HepG2 (cell line): Measurements from ENCODE around the gene TRPM1. TPM values are rescaled to one million over a fixed set of nuclear protein-coding genes. Genes with fewer than 3 reads are reported as not detected.

Source experiments
- AHDC1 ChIP-seq: sonication (generic); formaldehyde crosslinking; IDR thresholded peaks from 2 replicates; pipeline ENCODE4 v1.5.1; 2020; ENCODE audit warnings: mild to moderate bottlenecking, missing genetic modification reagents, borderline replicate concordance
- JUNB ChIP-seq: sonication (generic); formaldehyde crosslinking; IDR thresholded peaks from 2 replicates; pipeline ENCODE4 v1.8.0; 2022; ENCODE audit warnings: missing genetic modification reagents, mild to moderate bottlenecking, borderline replicate concordance
- MED13 ChIP-seq: sonication (generic); formaldehyde crosslinking; IDR thresholded peaks from 2 replicates; pipeline ENCODE4 v1.5.0; 2020; ENCODE audit warnings: missing genetic modification reagents
- NR2F6 ChIP-seq, 2 experiments: IDR thresholded peaks; 2 replicates each; pipeline ENCODE4 v1.6.1; 2016; ENCODE audit warnings: antibody characterized with exemption in 1 of 2, mild to moderate bottlenecking in 1 of 2
- POGK ChIP-seq: sonication (generic); formaldehyde crosslinking; conservative IDR thresholded peaks from 2 replicates; pipeline ENCODE4 v1.8.0; 2022; ENCODE audit warnings: mild to moderate bottlenecking, moderate library complexity, missing genetic modification reagents
- RAD51 ChIP-seq: fragments of 450-650 bp; IDR thresholded peaks from 2 replicates; pipeline ENCODE4 v1.6.1; 2016; ENCODE audit warnings: borderline replicate concordance
- SOX5 ChIP-seq: IDR thresholded peaks from 2 replicates; pipeline ENCODE4 v1.6.1; 2016; ENCODE audit warnings: borderline replicate concordance
- THAP9 ChIP-seq: sonication (generic); formaldehyde crosslinking; IDR thresholded peaks from 2 replicates; pipeline ENCODE4; 2020; ENCODE audit warnings: missing genetic modification reagents, mild to moderate bottlenecking, borderline replicate concordance
- TSC22D2 ChIP-seq: sonication (generic); formaldehyde crosslinking; IDR thresholded peaks from 2 replicates; pipeline ENCODE4 v1.5.1; 2020; ENCODE audit warnings: missing genetic modification reagents, mild to moderate bottlenecking, borderline replicate concordance
- ZNF562 ChIP-seq: sonication (generic); formaldehyde crosslinking; IDR thresholded peaks from 2 replicates; pipeline ENCODE4 v1.8.0; 2022; ENCODE audit warnings: missing genetic modification reagents, borderline replicate concordance
- ZNF703 ChIP-seq: sonication (generic); formaldehyde crosslinking; IDR thresholded peaks from 2 replicates; pipeline ENCODE4 v1.5.1; 2020; ENCODE audit warnings: missing genetic modification reagents, mild to moderate bottlenecking, moderate library complexity, borderline replicate concordance
- ZNF776 ChIP-seq: sonication (generic); formaldehyde crosslinking; IDR thresholded peaks from 2 replicates; pipeline ENCODE4 v1.4.0; 2020; ENCODE audit warnings: mild to moderate bottlenecking, missing genetic modification reagents
- ZNF839 ChIP-seq: sonication (generic); formaldehyde crosslinking; IDR thresholded peaks from 2 replicates; pipeline ENCODE4 v1.4.0; 2020; ENCODE audit warnings: missing genetic modification reagents, mild to moderate bottlenecking, borderline replicate concordance
- polyA plus RNA-seq, 8 experiments: library from polyadenylated mRNA; depleted of rRNA in 3 of 8; stranded (reverse) in 7 of 8; unstranded in 1 of 8; fragments of >200 nt; fragmentation: Illumina TruSeq in 4 of 8; extraction: Trizol in 4 of 8; gene quantifications; 2 replicates each; pipeline versions ENCODE4 v1.2.1 to v1.2.3, GENCODE V29; 2011 to 2016; ENCODE audit warnings: low read depth in 4 of 8, missing spikeins in 1 of 8, mixed read lengths in 1 of 8; ENCODE audit not compliant: insufficient read depth in 1 of 8
- total RNA-seq, 5 experiments: library from RNA; depleted of rRNA; stranded (reverse); fragments of >200 nt; fragmentation: Illumina TruSeq; extraction: Trizol; gene quantifications; 2 replicates each; pipeline ENCODE4 v1.2.3, GENCODE V29; 2016; ENCODE audit warnings: low read depth in 1 of 5
- TF ChIP-seq, protein P1 (sequence below): sonication (generic); formaldehyde crosslinking; IDR thresholded peaks from 2 replicates; pipeline ENCODE4 v1.4.0; 2020; ENCODE audit warnings: missing genetic modification reagents

Gene TRPM1
- total and polyA plus RNA-seq, 2 of the 13 experiments (the other 11 are each of a cell fraction or from before 2014, with no cell fraction given), result not detected

DNA sequence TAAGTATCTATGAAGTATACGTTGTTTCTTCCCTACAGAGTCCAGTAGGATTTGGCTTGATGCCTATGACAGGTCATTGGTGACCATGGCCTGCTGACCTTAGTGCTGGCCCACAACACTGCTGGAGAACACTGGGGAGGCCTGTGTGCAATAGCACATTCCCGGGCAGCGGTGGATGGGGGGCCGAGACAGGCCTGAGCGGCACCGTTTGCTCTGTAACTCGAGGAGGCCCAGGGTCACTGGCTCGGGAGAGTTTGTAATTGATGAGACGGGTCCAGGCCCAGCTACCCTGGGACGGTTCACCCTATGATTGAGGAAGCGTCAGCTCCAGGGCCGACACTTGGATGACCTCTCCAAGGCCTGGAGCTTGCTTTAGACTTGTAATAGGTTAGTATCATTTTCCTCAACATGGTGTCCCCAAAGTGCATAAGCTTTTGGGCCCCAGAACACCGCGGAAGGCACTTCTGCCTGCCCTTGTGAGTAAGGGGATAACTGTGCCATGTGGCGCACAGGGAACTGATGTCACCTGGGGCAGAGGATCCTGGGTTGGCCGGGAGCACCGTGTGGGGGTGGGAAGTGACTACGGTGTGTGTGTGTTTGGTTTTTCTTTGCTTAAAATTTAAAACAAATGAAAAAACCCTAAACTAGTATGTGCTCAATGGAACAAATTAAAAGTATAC, 12.0 kb downstream of the TRPM1 start (continued):
- no peak; the same call in none of the 2 replicates for TF ChIP-seq AHDC1 (CRISPR knock-in tag)
- no peak for TF ChIP-seq TSC22D2 (CRISPR knock-in tag)
- TF ChIP-seq SOX5 (CRISPR knock-in tag), result peak; percentile 84; the same call in 1 of the 2 replicates
- TF ChIP-seq POGK, result peak; percentile 71
- TF ChIP-seq, protein P1, sequence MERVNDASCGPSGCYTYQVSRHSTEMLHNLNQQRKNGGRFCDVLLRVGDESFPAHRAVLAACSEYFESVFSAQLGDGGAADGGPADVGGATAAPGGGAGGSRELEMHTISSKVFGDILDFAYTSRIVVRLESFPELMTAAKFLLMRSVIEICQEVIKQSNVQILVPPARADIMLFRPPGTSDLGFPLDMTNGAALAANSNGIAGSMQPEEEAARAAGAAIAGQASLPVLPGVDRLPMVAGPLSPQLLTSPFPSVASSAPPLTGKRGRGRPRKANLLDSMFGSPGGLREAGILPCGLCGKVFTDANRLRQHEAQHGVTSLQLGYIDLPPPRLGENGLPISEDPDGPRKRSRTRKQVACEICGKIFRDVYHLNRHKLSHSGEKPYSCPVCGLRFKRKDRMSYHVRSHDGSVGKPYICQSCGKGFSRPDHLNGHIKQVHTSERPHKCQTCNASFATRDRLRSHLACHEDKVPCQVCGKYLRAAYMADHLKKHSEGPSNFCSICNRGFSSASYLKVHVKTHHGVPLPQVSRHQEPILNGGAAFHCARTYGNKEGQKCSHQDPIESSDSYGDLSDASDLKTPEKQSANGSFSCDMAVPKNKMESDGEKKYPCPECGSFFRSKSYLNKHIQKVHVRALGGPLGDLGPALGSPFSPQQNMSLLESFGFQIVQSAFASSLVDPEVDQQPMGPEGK, result peak; percentile 97
- no peak for TF ChIP-seq THAP9 (CRISPR knock-in tag)
- TF ChIP-seq ZNF562, result no peak
- TF ChIP-seq JUNB (CRISPR knock-in tag), result no peak
- TF ChIP-seq MED13 (CRISPR knock-in tag), result no peak
- no peak for TF ChIP-seq ZNF703 (CRISPR knock-in tag)
- no peak for TF ChIP-seq RAD51
- TF ChIP-seq ZNF776 (CRISPR knock-in tag), result no peak
- peak; percentile 93 for TF ChIP-seq NR2F6 (IDR thresholded peaks at IDR 0.05)
- TF ChIP-seq NR2F6 (CRISPR knock-in tag; IDR thresholded peaks at IDR 0.05), result peak; percentile 98
- TF ChIP-seq ZNF839 (CRISPR knock-in tag), result no peak
